ENCODE measurements around the gene TCF23. TPM values are rescaled to one million over a fixed set of nuclear protein-coding genes. Genes with fewer than 3 reads are reported as not detected.

TCF23 gene
- total RNA-seq, 1 experiment from 2014 or later: not detected

DNA sequence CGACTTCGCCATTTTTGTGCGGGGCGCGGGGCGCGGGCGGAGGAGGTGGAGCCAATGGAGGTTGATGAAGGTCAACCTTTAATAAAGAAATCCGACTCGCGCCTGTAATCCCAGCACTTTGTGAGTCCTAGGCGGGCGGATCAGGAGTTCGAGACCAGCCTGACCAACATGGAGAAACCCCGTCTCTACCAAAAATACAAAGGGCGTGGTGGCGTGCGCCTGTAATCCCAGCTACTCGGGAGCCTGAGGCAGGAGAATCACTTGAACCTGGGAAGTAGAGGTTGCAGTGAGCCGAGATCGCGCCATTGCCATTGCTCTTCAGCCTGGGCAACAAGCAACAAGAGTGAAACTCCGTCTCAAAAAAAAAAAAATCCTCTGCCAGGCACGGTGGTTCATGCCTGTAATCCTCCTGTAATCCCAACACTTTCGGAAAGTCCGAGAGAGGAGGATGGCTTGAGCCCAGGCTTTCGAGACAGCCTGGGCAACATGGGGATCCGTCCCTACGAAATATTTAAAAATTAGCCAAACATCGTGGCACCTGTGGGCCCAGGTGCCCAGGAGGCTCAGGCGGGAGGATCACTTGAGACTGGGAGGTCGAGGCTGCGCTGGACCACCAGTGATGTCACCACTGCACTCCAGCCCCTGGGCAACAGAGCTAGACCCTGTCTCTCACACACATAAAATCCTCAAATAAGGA is 13.9 kb upstream of the TCF23 start:
- H2AFZ ChIP-seq: peak overlapping the region; percentile 94
- no peaks in the 10 kb centered on the region for H3K9me2 ChIP-seq (ENCODE audit: insufficient read depth)
- peaks cover 10% of the 10 kb centered on the region for H3K4me1 ChIP-seq (replicated peaks; ENCODE audit: insufficient read depth)
- TF ChIP-seq CTCF (conservative IDR thresholded peaks at IDR 0.05) (no peak), EZH2 (IDR thresholded peaks at IDR 0.05; ENCODE audit: low read depth) (no peak)
- H3K36me3 ChIP-seq (ENCODE audit: low read depth): 0 out of 2 replicates have a peak, but pooled peaks cover 8% of the 10 kb centered on the region
- DNase-seq: no peak
- peaks cover 7% of the 10 kb centered on the region; the same call in 1 of the 2 replicates for H4K20me1 ChIP-seq (ENCODE audit: insufficient read depth)
- H3K9me3 ChIP-seq (ENCODE audit: insufficient read depth, low read depth): no peaks in the 10 kb centered on the region
- CTCF ChIA-PET: no interaction called here
- H3K79me2 ChIP-seq (ENCODE audit: low read depth): peaks cover 19% of the 10 kb centered on the region
- BruUV-seq (replicated peaks): TSS peak; percentile 74
- intact Hi-C loops (cut with micrococcal nuclease; ENCODE audit: unreplicated experiment): loop anchor here (1.0 to 10.0 kb wide), 2 partner anchors 80 to 186 kb away; partner anchors contain the start of genes ATRAID, CAD and SLC5A6
- H3K4me3 ChIP-seq: peak overlapping the region; percentile 83; the same call in 1 of the 2 replicates
- H3K27ac ChIP-seq: peak overlapping the region; percentile 12; the same call in 1 of the 2 replicates
- H3F3A ChIP-seq (ENCODE audit: insufficient read depth, low read depth): peaks cover 3% of the 10 kb centered on the region; the same call in 1 of the 2 replicates
- peak overlapping the region; percentile 89 for H3K4me2 ChIP-seq
- POLR2A ChIA-PET (ENCODE audit: unreplicated experiment): no interaction called here
- H3K27me3 ChIP-seq (ENCODE audit: insufficient read depth, low read depth): no peaks in the 10 kb centered on the region

DNA sequence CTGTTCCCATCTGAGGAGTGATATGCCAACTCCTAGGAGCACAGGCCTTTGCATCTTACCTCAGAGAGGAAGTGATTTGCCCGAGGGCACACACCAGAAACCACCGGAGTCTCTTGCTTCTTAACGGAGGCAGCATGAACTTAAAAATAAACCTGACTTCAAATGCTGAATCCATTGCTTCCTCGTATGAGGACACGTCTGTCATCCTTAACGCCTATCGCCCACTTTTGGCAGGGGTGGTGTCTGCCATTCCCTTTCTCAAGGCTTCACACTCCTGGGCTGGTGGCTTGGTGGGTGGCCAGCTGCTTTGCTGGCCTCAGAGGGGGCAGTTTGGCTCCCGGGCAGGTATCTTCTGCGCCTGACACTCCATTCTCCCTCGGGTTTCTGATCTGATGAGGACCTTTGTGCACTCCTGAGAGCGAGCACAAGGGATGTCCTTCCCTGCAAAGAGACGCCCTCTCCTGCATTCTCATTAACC is 13.3 kb upstream of the TCF23 start:
- BruUV-seq (replicated peaks): no TSS peak
- Histone ChIP-seq H3K4me1 (replicated peaks; ENCODE audit: insufficient read depth) (peaks cover 10% of the 10 kb centered on the region), H3F3A (ENCODE audit: insufficient read depth, low read depth) (no peaks in the 10 kb centered on the region; the same call in none of the 2 replicates), H3K4me3 (no peak overlapping the region), H3K9me3 (ENCODE audit: insufficient read depth, low read depth) (no peaks in the 10 kb centered on the region), H3K27me3 (ENCODE audit: insufficient read depth, low read depth) (0 out of 2 replicates have a peak, but pooled peaks cover 3% of the 10 kb centered on the region), H3K27ac (no peak overlapping the region), H3K9me2 (ENCODE audit: insufficient read depth) (no peaks in the 10 kb centered on the region), H3K79me2 (ENCODE audit: low read depth) (peaks cover 19% of the 10 kb centered on the region), H4K20me1 (ENCODE audit: insufficient read depth) (peaks cover 7% of the 10 kb centered on the region; the same call in 1 of the 2 replicates), H2AFZ (no peak overlapping the region), H3K4me2 (no peak overlapping the region), H3K36me3 (ENCODE audit: low read depth) (0 out of 2 replicates have a peak, but pooled peaks cover 8% of the 10 kb centered on the region)
- ChIA-PET POLR2A (ENCODE audit: unreplicated experiment) (no interaction called here), CTCF (no interaction called here)
- no peak for DNase-seq
- TF ChIP-seq EZH2 (IDR thresholded peaks at IDR 0.05; ENCODE audit: low read depth): no peak
- no peak for TF ChIP-seq CTCF (conservative IDR thresholded peaks at IDR 0.05)
- intact Hi-C loops (cut with micrococcal nuclease; ENCODE audit: unreplicated experiment): loop anchor here (10.0 kb wide), 1 partner anchor 79 kb away; the partner anchor contains the start of genes ATRAID, CAD and SLC5A6

GRCh38 chr2:27136751-27137150 is 12.1 kb upstream of the TCF23 start:
- TF ChIP-seq EZH2 (IDR thresholded peaks at IDR 0.05; ENCODE audit: low read depth): no peak
- no peak for TF ChIP-seq CTCF (conservative IDR thresholded peaks at IDR 0.05)
- Histone ChIP-seq H2AFZ (no peak overlapping the region), H3F3A (ENCODE audit: insufficient read depth, low read depth) (no peaks in the 10 kb centered on the region; the same call in 1 of the 2 replicates), H3K4me1 (replicated peaks; ENCODE audit: insufficient read depth) (peaks cover 10% of the 10 kb centered on the region), H3K4me3 (no peak overlapping the region), H3K4me2 (no peak overlapping the region), H3K36me3 (ENCODE audit: low read depth) (no peaks in the 10 kb centered on the region), H3K9me2 (ENCODE audit: insufficient read depth) (no peaks in the 10 kb centered on the region), H3K27ac (no peak overlapping the region), H3K27me3 (ENCODE audit: insufficient read depth, low read depth) (0 out of 2 replicates have a peak, but pooled peaks cover 5% of the 10 kb centered on the region), H3K9me3 (ENCODE audit: insufficient read depth, low read depth) (no peaks in the 10 kb centered on the region), H3K79me2 (ENCODE audit: low read depth) (peaks cover 19% of the 10 kb centered on the region), H4K20me1 (ENCODE audit: insufficient read depth) (peaks cover 7% of the 10 kb centered on the region; the same call in 1 of the 2 replicates)
- DNase-seq: no peak
- ChIA-PET POLR2A (ENCODE audit: unreplicated experiment) (interaction anchor here (0.6 kb wide), 1 partner anchor 233 kb away, joined by 33 read pairs; no protein-coding TSS in a partner anchor), CTCF (no interaction called here)
- BruUV-seq (replicated peaks): no TSS peak
- intact Hi-C loops (cut with micrococcal nuclease; ENCODE audit: unreplicated experiment): loop anchor here (10.0 kb wide), 1 partner anchor 78 kb away; the partner anchor contains the start of genes ATRAID, CAD and SLC5A6

Measured in PC-9 (cell line).